Activated CD4-positive, alpha-beta T cell treated with anti-CD3 and anti-CD28 coated beads, Interleukin-2, Interleukin-6, amounts not matched to agents 100 ng/mL and 50 ng/mL, durations not matched to agents 16 hours and 8 hours (primary cell): ENCODE data around the gene APH1B.

Source experiments
- DNase-seq: peaks from one replicate; pipeline ENCODE4 v3.0.0-alpha.2; 2020

Gene APH1B

DNA sequence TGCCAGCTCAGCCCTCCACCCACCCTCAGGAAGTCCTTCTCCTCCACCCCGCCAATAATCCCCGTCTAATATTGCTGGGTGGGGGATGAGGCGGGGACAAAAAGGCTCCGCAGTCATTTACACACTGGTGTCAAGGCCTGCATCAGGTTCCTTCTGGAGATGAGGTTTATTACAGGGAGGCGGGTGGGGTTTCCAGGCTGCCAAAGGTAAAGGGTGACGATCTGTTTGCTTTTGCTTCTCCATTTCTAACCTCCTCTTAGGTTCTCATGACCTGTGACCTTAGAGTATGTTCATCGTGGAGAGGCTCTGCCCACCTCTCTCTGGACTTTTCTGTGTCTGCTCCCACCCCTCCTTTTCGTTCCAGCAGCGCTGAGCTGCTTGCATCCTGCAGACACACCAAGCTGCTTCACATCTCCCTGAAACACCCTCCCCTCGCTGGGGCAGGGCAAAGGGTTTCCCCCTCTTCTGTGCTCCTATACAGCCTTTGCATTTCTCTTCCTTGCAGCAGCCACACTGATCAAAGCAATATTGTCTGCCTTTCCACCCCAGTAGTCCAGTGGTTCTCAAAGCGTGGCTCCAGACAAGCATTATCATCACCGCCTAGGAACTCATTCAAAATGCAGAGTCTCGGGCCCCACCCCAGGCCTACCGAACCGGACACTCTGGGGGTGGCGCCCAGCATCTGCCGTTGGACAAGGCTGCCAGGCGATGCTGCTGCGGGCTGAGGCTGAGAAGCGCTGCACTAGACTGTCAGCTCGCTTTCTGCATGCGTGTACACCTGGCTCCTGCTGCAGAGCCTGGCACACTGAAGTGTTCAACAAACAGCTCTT is 77.6 kb downstream of the APH1B start:
- DNase-seq: no peak

DNA sequence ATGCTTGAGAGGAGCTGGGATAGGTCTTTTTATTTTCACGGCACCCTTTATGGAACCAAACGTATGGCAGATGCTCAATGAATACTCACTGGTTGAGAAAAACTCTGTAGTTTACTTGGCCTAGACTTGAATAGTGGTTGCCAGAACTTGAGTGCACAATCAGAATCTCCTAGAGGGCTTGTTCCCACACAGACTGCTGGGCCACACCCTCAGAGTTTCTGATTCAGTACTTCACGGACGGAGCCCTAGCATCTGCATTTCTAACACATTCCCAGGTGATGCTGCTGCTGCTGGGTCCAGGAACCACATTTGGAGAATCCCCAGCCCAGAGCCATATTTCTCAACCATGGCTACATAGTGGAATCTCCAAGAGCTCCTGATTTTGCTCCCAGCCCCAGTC is 79.7 kb downstream of the APH1B start:
- DNase-seq: no peak

DNA sequence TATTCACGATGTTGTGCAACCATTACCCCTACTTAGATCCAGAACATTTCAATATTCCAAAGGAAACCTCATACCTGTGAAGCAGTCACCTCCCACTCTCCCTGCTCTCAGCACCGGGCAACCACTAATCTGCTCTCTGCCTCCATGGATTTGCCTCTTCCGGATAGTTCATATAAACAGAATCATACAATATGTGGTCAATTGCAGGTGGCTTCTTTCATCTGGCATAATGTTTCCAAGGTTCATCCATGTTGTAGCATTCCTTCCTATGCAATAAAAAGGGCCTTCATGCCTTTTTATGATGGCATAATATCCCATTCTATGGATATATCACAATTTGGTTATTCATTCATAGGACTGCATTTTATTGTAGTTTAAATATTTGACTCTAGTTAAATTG is 80.3 kb downstream of the APH1B start:
- DNase-seq: no peak

DNA sequence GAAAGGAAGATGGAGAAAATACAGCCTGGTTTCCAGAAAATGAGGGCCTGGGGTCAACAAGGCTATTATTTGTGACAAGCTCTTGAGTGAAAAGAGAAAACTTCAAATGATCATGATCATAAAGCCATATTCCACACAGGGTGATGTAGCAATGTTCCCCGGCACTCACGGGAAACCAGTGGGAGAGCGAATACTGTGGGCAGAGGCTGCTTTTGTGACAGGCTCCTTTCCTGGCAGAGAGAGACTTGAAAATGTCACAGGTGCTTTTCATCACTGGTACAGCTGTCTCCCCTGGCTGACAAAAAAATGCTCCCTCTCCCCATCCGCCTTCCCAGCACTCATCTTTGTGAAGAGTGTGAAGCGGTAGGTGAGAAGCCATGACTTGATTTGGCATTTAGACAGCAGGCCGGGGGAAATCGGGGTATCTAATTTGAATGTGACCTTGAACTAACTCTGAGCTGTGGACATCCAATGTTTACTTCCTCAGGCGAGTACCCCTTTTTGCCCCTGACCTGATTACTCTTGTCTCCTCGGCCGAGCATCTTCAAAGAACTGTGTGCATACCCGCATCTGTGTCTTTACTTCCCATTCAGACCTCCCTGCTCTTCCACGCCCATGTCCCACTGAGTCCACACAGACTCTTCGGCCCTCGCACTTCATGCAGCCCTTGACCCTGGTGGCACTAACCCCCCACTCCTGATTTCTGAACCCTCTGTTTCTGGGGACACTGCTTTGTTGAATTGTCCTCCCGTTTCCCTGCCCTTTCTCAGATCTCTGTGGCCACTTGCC is 81.0 kb downstream of the APH1B start:
- no peak for DNase-seq
